ENCODE measurements around the gene PKP2. TPM values are rescaled to one million over a fixed set of nuclear protein-coding genes. Genes with fewer than 3 reads are reported as not detected.
"Not testable (repeated sequence)": the region's sequence is repeated elsewhere in the genome, so short reads cannot be mapped to it uniquely, and the experiment has no call there.

The PKP2 gene
- total and polyA plus RNA-seq, 2 experiments from 2014 or later: 0.21 to 0.22 TPM

DNA sequence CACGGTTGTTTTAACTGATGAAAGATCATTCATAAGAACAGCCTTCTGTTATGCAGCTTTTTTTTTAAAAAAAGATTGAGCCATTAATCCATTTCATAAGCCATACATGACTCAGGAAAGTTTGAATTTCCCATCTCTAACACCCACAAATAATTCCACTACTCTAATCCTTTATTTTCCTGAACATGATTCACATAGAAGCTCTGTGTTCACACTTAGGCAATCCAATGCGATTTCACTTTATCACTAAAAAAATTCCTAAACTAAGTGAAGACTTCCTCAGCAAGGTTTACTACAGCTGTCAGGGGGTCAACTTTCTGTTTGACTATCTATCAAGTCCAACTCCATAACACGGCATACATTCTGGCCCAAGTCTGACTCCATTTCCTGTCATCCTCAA, 25.9 kb downstream of the PKP2 start:
- TF ChIP-seq EZH2 (IDR thresholded peaks at IDR 0.05; ENCODE audit: insufficient read depth, poor library complexity, severe bottlenecking): no peak
- TF ChIP-seq EZH2phosphoT487 (IDR thresholded peaks at IDR 0.05; ENCODE audit: insufficient read depth, low read depth): no peak
- Histone ChIP-seq H3K27ac (no peak overlapping the region), H3K4me3 (no peak overlapping the region), H3K79me2 (ENCODE audit: insufficient read depth) (no peaks in the 10 kb centered on the region), H4K20me1 (ENCODE audit: insufficient read depth) (no peaks in the 10 kb centered on the region), H3F3A (ENCODE audit: insufficient read depth) (no peaks in the 10 kb centered on the region), H3K4me2 (ENCODE audit: unreplicated experiment) (no peak overlapping the region), H3K36me3 (ENCODE audit: low read depth) (no peaks in the 10 kb centered on the region), H3K27me3 (replicated peaks; ENCODE audit: insufficient read depth) (no peaks in the 10 kb centered on the region), H2AFZ (no peak overlapping the region), H3K4me1 (ENCODE audit: insufficient read depth) (no peaks in the 10 kb centered on the region), H3K9me3 (ENCODE audit: low read depth) (no peaks in the 10 kb centered on the region), H3K9ac (no peak overlapping the region), H3K9me2 (ENCODE audit: insufficient read depth) (no peaks in the 10 kb centered on the region)
- DNase-seq: no peak
- 32 to 45% methylated on average over 3 of the region's 3 CpGs for WGBS, 2 experiments (ENCODE audit: low coverage in 1 of 2, low lambda C conversion rate in 2 of 2, missing lambda C conversion rate in 2 of 2)
- in situ Hi-C loops (cut with MboI): no loop called here

DNA sequence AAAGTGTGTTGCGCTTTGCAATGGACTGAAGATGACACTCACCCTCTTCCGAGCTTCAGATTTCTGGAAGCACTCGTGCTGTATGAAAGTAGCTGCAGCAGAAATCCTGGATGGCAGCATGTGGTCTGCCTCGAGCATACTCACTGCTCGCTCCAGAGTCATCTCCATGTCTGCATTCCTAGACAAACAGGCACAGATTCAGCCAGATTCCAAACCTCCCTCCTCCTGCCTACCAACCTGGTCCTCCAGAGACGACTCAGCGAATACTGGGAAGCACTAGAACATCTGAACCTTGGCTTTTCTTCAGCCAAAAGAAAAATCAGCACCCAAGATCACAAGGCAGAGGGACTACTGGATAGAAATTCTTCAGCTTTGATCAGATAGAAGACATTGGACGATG, 27.7 kb downstream of the PKP2 start:
- TF ChIP-seq EZH2 (IDR thresholded peaks at IDR 0.05; ENCODE audit: insufficient read depth, poor library complexity, severe bottlenecking) (no peak), EZH2phosphoT487 (IDR thresholded peaks at IDR 0.05; ENCODE audit: insufficient read depth, low read depth) (no peak)
- Histone ChIP-seq H3K9ac (no peak overlapping the region), H3K27me3 (replicated peaks; ENCODE audit: insufficient read depth) (no peaks in the 10 kb centered on the region), H3K36me3 (ENCODE audit: low read depth) (no peaks in the 10 kb centered on the region), H3K4me3 (no peak overlapping the region), H3K4me2 (ENCODE audit: unreplicated experiment) (no peak overlapping the region), H3K9me2 (ENCODE audit: insufficient read depth) (no peaks in the 10 kb centered on the region), H3F3A (ENCODE audit: insufficient read depth) (no peaks in the 10 kb centered on the region), H4K20me1 (ENCODE audit: insufficient read depth) (no peaks in the 10 kb centered on the region), H3K79me2 (ENCODE audit: insufficient read depth) (no peaks in the 10 kb centered on the region), H2AFZ (no peak overlapping the region), H3K4me1 (ENCODE audit: insufficient read depth) (no peaks in the 10 kb centered on the region), H3K9me3 (ENCODE audit: low read depth) (no peaks in the 10 kb centered on the region), H3K27ac (no peak overlapping the region)
- in situ Hi-C loops (cut with MboI): no loop called here
- no peak for DNase-seq
- WGBS, 2 experiments (ENCODE audit: low coverage in 1 of 2, low lambda C conversion rate in 2 of 2, missing lambda C conversion rate in 2 of 2): 46 to 48% methylated on average over 8 of the region's 8 CpGs

DNA sequence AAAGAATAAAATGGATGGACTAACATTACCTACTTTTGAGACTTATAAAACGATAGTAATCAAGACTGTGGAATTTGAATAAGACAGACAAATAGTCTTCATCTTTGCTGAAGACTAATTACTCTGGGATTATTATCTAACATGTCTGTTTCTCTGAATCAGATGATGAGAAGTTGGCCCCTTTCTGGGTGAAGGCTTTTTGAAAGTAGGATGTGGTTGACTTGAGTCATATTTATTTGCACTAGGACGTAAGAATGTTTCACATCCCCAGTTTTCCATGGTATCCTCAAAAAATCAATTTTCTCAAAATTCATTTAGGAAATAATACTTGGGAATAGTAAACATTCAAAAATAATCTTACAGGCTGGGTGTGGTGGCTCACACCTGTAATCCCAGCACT, 31.8 kb downstream of the PKP2 start:
- Histone ChIP-seq H3F3A (ENCODE audit: insufficient read depth) (no peaks in the 10 kb centered on the region), H3K4me3 (no peak overlapping the region), H3K36me3 (ENCODE audit: low read depth) (no peaks in the 10 kb centered on the region), H3K79me2 (ENCODE audit: insufficient read depth) (no peaks in the 10 kb centered on the region), H3K27me3 (replicated peaks; ENCODE audit: insufficient read depth) (no peaks in the 10 kb centered on the region), H2AFZ (no peak overlapping the region), H3K27ac (no peak overlapping the region), H3K9me2 (ENCODE audit: insufficient read depth) (no peaks in the 10 kb centered on the region), H3K4me1 (ENCODE audit: insufficient read depth) (no peaks in the 10 kb centered on the region), H3K9me3 (ENCODE audit: low read depth) (no peaks in the 10 kb centered on the region), H4K20me1 (ENCODE audit: insufficient read depth) (no peaks in the 10 kb centered on the region), H3K4me2 (ENCODE audit: unreplicated experiment) (no peak overlapping the region), H3K9ac (no peak overlapping the region)
- 15% methylated on average over 2 of the region's 2 CpGs for WGBS, 2 experiments (ENCODE audit: low coverage in 1 of 2, low lambda C conversion rate in 2 of 2, missing lambda C conversion rate in 2 of 2)
- in situ Hi-C loops (cut with MboI): no loop called here
- TF ChIP-seq EZH2 (IDR thresholded peaks at IDR 0.05; ENCODE audit: insufficient read depth, poor library complexity, severe bottlenecking) (no peak), EZH2phosphoT487 (IDR thresholded peaks at IDR 0.05; ENCODE audit: insufficient read depth, low read depth) (no peak)
- no peak for DNase-seq

DNA sequence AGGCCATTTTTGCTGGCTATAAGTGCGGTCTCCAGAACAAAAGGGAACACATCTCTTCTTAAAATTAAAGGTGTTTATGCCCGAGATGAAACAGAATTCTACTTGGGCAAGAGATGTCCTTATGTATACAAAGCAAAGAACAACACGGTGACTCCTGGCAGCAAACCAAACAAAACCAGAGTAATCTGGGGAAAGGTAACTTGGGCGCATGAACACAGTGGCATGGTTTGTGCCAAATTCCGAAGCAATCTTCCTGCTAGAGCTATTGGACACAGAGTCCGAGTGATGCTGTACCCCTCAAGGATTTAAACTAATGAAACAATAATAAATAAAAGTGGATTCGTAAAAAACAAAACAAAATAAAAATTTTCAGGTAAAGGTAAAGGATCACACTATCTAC, 33.4 kb downstream of the PKP2 start:
- Histone ChIP-seq H3K27me3 (replicated peaks; ENCODE audit: insufficient read depth) (no peaks in the 10 kb centered on the region), H3K9me3 (ENCODE audit: low read depth) (no peaks in the 10 kb centered on the region), H2AFZ (no peak overlapping the region), H3K27ac (no peak overlapping the region), H3K4me1 (ENCODE audit: insufficient read depth) (no peaks in the 10 kb centered on the region), H3K36me3 (ENCODE audit: low read depth) (no peaks in the 10 kb centered on the region), H3K4me3 (no peak overlapping the region), H3K9me2 (ENCODE audit: insufficient read depth) (no peaks in the 10 kb centered on the region), H4K20me1 (ENCODE audit: insufficient read depth) (no peaks in the 10 kb centered on the region), H3K79me2 (ENCODE audit: insufficient read depth) (no peaks in the 10 kb centered on the region), H3K9ac (no peak overlapping the region), H3K4me2 (ENCODE audit: unreplicated experiment) (no peak overlapping the region), H3F3A (ENCODE audit: insufficient read depth) (no peaks in the 10 kb centered on the region)
- TF ChIP-seq EZH2 (IDR thresholded peaks at IDR 0.05; ENCODE audit: insufficient read depth, poor library complexity, severe bottlenecking): no peak
- no peak for TF ChIP-seq EZH2phosphoT487 (IDR thresholded peaks at IDR 0.05; ENCODE audit: insufficient read depth, low read depth)
- in situ Hi-C loops (cut with MboI): no loop called here
- 45 to 52% methylated on average over 7 of the region's 7 CpGs for WGBS, 2 experiments (ENCODE audit: low coverage in 1 of 2, low lambda C conversion rate in 2 of 2, missing lambda C conversion rate in 2 of 2)
- DNase-seq: no peak

DNA sequence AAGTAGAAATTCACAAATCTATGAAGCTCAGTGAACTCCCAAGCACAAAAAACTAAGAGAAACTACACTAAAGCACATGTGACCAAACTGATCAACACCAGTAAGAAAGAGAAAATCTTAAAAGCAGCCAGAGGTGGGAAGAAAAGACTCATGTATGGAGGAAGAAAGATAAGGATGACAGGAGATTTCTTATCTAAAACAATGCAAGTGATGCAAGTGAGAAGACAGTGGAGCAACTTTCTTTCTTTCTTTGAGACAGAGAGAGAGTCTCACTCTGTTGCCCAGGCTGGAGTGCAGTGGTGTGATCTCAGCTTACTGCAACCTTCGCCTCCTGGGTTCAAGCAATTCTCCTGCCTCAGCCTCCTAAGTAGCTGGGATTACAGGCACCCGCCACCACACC, 34.9 kb downstream of the PKP2 start:
- H3K9me3 ChIP-seq (ENCODE audit: low read depth); H3K4me2 ChIP-seq (ENCODE audit: unreplicated experiment); H3K79me2 ChIP-seq (ENCODE audit: insufficient read depth); H3K4me1 ChIP-seq (ENCODE audit: insufficient read depth); H3K36me3 ChIP-seq (ENCODE audit: low read depth); in situ Hi-C loops (cut with MboI); H3K4me3 ChIP-seq; H3K27me3 ChIP-seq (replicated peaks; ENCODE audit: insufficient read depth); H2AFZ ChIP-seq; DNase-seq; H4K20me1 ChIP-seq (ENCODE audit: insufficient read depth); H3K9ac ChIP-seq; H3K9me2 ChIP-seq (ENCODE audit: insufficient read depth); H3K27ac ChIP-seq; H3F3A ChIP-seq (ENCODE audit: insufficient read depth): not testable (repeated sequence)
- 27 to 55% methylated on average over 2 of the region's 2 CpGs for WGBS, 2 experiments (ENCODE audit: low coverage in 1 of 2, low lambda C conversion rate in 2 of 2, missing lambda C conversion rate in 2 of 2)
